Osteoblast (primary cell): ENCODE data around the gene COQ9. TPM values are rescaled to one million over a fixed set of nuclear protein-coding genes. Genes with fewer than 3 reads are reported as not detected.

Experiments used
- DNase-seq: peaks from one replicate; pipeline ENCODE4 v3.0.0; 2011; ENCODE audit warnings: low spot score, mixed read lengths; ENCODE audit not compliant: insufficient read length; ENCODE audit errors: missing footprints
- H2AFZ ChIP-seq: 2 replicates; pipeline ENCODE4 v1.6.0; 2011; ENCODE audit warnings: mild to moderate bottlenecking, low read length
- H3K27ac ChIP-seq: 2 replicates; pipeline ENCODE4 v1.5.1; 2011; ENCODE audit warnings: mild to moderate bottlenecking, low read depth, low read length, moderate library complexity
- H3K27me3 ChIP-seq: 2 replicates; pipeline ENCODE4 v1.6.0; 2012; ENCODE audit warnings: mild to moderate bottlenecking, control low read depth, inconsistent platforms, low read length, moderate library complexity; ENCODE audit not compliant: insufficient read depth
- H3K36me3 ChIP-seq: 2 replicates; pipeline ENCODE4 v1.5.1; 2011; ENCODE audit warnings: mild to moderate bottlenecking, low read length, control low read depth, moderate library complexity; ENCODE audit not compliant: insufficient read depth
- H3K4me1 ChIP-seq: 2 replicates; pipeline ENCODE4 v1.5.1; 2011; ENCODE audit warnings: mild to moderate bottlenecking, low read length, control low read depth, moderate library complexity; ENCODE audit not compliant: insufficient read depth
- H3K4me2 ChIP-seq: 2 replicates; pipeline ENCODE4 v1.6.0; 2011; ENCODE audit warnings: mild to moderate bottlenecking, low read length; ENCODE audit not compliant: insufficient read depth
- H3K4me3 ChIP-seq: fragments of 200-600 bp; sonication (generic); 3 replicates; pipeline ENCODE4 v1.5.1; 2012; ENCODE audit warnings: mild to moderate bottlenecking, low read length, inconsistent platforms; ENCODE audit not compliant: insufficient read depth
- H3K79me2 ChIP-seq: 2 replicates; pipeline ENCODE4 v1.6.0; 2012; ENCODE audit warnings: mild to moderate bottlenecking, low read length, control low read depth, inconsistent platforms; ENCODE audit not compliant: insufficient read depth
- H3K9me3 ChIP-seq: 2 replicates; pipeline ENCODE4 v1.5.1; 2011; ENCODE audit warnings: low read depth, low read length, control low read depth
- H4K20me1 ChIP-seq: 2 replicates; pipeline ENCODE4 v1.6.0; 2012; ENCODE audit warnings: mild to moderate bottlenecking, low read length, control low read depth; ENCODE audit not compliant: insufficient read depth
- CTCF ChIP-seq: IDR thresholded peaks from 2 replicates; pipeline ENCODE4 v1.5.1; 2011; ENCODE audit warnings: mild to moderate bottlenecking, low read depth, low read length, moderate library complexity; ENCODE audit errors: extremely low read depth
- total RNA-seq: library from RNA; depleted of rRNA; stranded (reverse); fragments of >200 nt; gene quantifications from 2 replicates; pipeline ENCODE4 v1.2.3, GENCODE V29; 2012

The COQ9 gene
- total RNA-seq, 1 donor, result 39.8 TPM

DNA sequence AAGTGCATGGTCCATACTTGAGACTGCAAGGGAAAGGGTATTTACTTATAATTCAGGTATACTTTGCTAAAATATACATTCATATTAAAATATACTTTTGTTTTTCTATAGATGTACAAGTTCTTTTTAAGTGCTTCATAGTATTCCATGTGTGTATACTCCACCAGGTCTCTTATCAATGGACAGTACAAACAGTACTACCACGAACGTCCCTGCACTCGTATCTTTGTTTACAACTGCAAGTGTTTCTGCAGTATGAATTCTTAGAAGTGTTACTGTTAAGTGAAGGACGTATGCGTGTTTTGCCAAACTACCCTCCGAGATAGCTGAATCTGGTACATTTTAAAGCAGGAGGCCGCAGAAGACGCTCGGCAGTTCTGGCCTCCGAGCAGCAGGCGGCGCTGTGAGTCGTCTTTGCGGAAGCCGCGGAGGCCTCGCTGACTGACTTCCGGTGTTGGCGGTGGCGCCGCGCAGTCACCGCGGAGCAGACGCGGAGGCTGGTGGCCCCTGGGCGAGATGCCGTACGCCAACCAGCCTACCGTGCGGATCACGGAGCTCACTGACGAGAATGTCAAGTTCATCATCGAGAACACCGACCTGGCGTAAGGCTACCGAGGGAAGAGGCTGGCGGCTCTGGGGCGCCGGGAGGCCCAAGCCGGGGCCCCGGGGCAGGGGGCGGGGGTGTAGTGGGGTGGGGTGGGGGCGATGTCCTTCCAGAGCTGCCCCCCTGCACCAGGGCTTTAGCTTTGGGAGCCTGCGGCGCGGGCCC lies 15.1 kb downstream of the COQ9 start, which contains the start of gene POLR2C:
TSS of gene POLR2C (plus strand) at position 471 of the 769 bp plus-strand sequence. CDS start at position 517, 46 bp downstream.
- DNase-seq, result peak; percentile 96
- H3K27me3 ChIP-seq, result no peaks in the 10 kb centered on the region
- peaks cover 63% of the 10 kb centered on the region for H3K36me3 ChIP-seq
- peak within 1 kb of the TSS; percentile 62 for H3K27ac ChIP-seq
- H3K4me1 ChIP-seq, result peaks cover 12% of the 10 kb centered on the region
- peak within 1 kb of the TSS; percentile 75 for H2AFZ ChIP-seq
- H3K9me3 ChIP-seq, result no peaks in the 10 kb centered on the region
- peaks cover 21% of the 10 kb centered on the region for H4K20me1 ChIP-seq
- peak within 1 kb of the TSS; percentile 96 for H3K4me2 ChIP-seq
- H3K4me3 ChIP-seq, result peak within 1 kb of the TSS; percentile 83
- peaks cover 41% of the 10 kb centered on the region for H3K79me2 ChIP-seq
- peak; percentile 95 for TF ChIP-seq CTCF

DNA sequence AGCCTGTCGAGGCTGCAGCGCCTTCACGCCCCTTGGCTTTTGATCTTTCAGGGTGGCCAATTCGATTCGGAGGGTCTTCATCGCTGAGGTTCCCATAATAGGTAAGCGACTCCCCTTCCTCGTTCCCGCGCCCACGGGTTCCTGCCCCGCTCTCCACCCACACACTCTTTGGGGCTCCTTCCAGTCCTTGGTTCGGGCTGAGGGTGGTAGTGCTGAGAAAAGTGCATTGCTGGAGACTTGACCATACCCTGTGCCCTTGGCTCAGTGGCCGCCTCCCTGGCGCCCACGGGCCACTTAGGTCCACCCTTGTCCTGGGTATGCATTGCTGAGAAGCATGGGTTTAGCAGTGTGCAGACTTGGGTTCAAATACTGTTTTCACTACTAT lies 15.7 kb downstream of the COQ9 start:
- Histone ChIP-seq H3K4me2 (peak overlapping the region; percentile 96), H4K20me1 (peaks cover 21% of the 10 kb centered on the region), H2AFZ (peak overlapping the region; percentile 60), H3K27ac (peak overlapping the region; percentile 62), H3K36me3 (peaks cover 63% of the 10 kb centered on the region), H3K27me3 (no peaks in the 10 kb centered on the region), H3K79me2 (peaks cover 41% of the 10 kb centered on the region), H3K9me3 (no peaks in the 10 kb centered on the region), H3K4me1 (peaks cover 12% of the 10 kb centered on the region), H3K4me3 (peak overlapping the region; percentile 83)
- TF ChIP-seq CTCF, result no peak
- no peak for DNase-seq

GRCh38 chr16:57464523-57464922 lies 17.2 kb downstream of the COQ9 start:
- Histone ChIP-seq H3K9me3 (no peaks in the 10 kb centered on the region), H3K4me1 (peaks cover 12% of the 10 kb centered on the region), H3K4me3 (no peak overlapping the region), H3K36me3 (peaks cover 63% of the 10 kb centered on the region), H4K20me1 (peaks cover 29% of the 10 kb centered on the region), H2AFZ (no peak overlapping the region), H3K79me2 (peaks cover 41% of the 10 kb centered on the region), H3K4me2 (no peak overlapping the region), H3K27ac (no peak overlapping the region), H3K27me3 (no peaks in the 10 kb centered on the region)
- no peak for DNase-seq
- TF ChIP-seq CTCF, result no peak

DNA sequence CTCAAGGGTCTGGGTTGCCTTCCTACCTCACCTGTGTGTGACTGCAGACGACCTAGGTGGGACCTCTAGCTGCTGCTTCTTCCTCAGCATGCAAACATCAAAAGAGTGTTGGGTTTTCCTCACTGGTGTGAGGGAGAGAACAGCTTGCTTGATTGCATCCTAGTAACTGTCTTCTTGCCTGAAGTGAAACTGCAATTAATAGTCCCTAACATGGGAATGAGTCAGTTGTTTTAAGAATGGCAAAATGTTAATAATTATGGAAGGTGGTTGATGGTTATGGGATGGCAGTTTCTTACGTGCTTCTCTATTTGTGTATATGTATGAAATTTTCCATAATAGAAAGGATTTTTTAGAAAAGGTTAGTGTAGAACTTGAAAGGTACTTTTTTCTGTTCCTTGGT lies 21.1 kb downstream of the COQ9 start:
- no peak for DNase-seq
- Histone ChIP-seq H2AFZ (no peak overlapping the region), H3K4me3 (no peak overlapping the region), H3K4me1 (peaks cover 9% of the 10 kb centered on the region), H3K27me3 (no peaks in the 10 kb centered on the region), H3K36me3 (peaks cover 86% of the 10 kb centered on the region), H4K20me1 (peaks cover 44% of the 10 kb centered on the region), H3K9me3 (no peaks in the 10 kb centered on the region), H3K4me2 (no peak overlapping the region), H3K27ac (no peak overlapping the region), H3K79me2 (peaks cover 31% of the 10 kb centered on the region)
- no peak for TF ChIP-seq CTCF
